HEK293 (cell line): ENCODE data around the gene MARK4.

ENCODE experiments used
- ATF2 ChIP-seq: fragments of 450-650 bp; formaldehyde crosslinking; IDR thresholded peaks from 2 replicates; pipeline ENCODE4 v1.5.1; 2016; ENCODE audit warnings: missing biosample characterization, missing genetic modification characterization, low read depth
- BCL11B ChIP-seq: fragments of 450-650 bp; formaldehyde crosslinking; IDR thresholded peaks from 2 replicates; pipeline ENCODE4 v1.5.1; 2016; ENCODE audit warnings: low read depth, missing biosample characterization, missing genetic modification characterization
- CTCF ChIP-seq: fragments of 450-650 bp; formaldehyde crosslinking; IDR thresholded peaks from 2 replicates; pipeline ENCODE4 v1.5.1; 2016; ENCODE audit warnings: missing biosample characterization, missing genetic modification characterization
- HOXA7 ChIP-seq: sonication (generic); formaldehyde crosslinking; IDR thresholded peaks from 2 replicates; pipeline ENCODE4 v1.8.1; 2022; ENCODE audit warnings: missing genetic modification reagents, borderline replicate concordance
- REPIN1 ChIP-seq: fragments of 450-650 bp; formaldehyde crosslinking; IDR thresholded peaks from 2 replicates; pipeline ENCODE4 v1.5.1; 2017; ENCODE audit warnings: missing biosample characterization, missing genetic modification characterization, low read depth
- SCRT2 ChIP-seq: fragments of 450-650 bp; formaldehyde crosslinking; IDR thresholded peaks from 2 replicates; pipeline ENCODE4 v1.5.1; 2016; ENCODE audit warnings: missing biosample characterization, missing genetic modification characterization
- ZBTB17 ChIP-seq: fragments of 450-650 bp; formaldehyde crosslinking; IDR thresholded peaks from 2 replicates; pipeline ENCODE4 v1.5.1; 2016; ENCODE audit warnings: missing biosample characterization, missing genetic modification characterization
- ZBTB21 ChIP-seq: fragments of 450-650 bp; formaldehyde crosslinking; IDR thresholded peaks from 2 replicates; pipeline ENCODE4 v1.5.1; 2017; ENCODE audit warnings: missing biosample characterization, missing genetic modification characterization
- ZNF280D ChIP-seq: fragments of 450-650 bp; formaldehyde crosslinking; IDR thresholded peaks from 2 replicates; pipeline ENCODE4 v1.5.1; 2016; ENCODE audit warnings: missing biosample characterization, missing genetic modification characterization
- ZNF645 ChIP-seq: fragments of 450-650 bp; formaldehyde crosslinking; IDR thresholded peaks from 2 replicates; pipeline ENCODE4; 2016; ENCODE audit warnings: missing biosample characterization, missing genetic modification characterization
- ZNF670 ChIP-seq: fragments of 450-650 bp; formaldehyde crosslinking; IDR thresholded peaks from 2 replicates; pipeline ENCODE4 v1.5.1; 2016; ENCODE audit warnings: missing biosample characterization, missing genetic modification characterization, low read depth
- ZNF76 ChIP-seq: fragments of 450-650 bp; formaldehyde crosslinking; IDR thresholded peaks from 2 replicates; pipeline ENCODE4; 2016; ENCODE audit warnings: low read depth, missing biosample characterization, missing genetic modification characterization, borderline replicate concordance

GRCh38 chr19:45222724-45223123 lies 28.3 kb upstream of the MARK4 start:
- TF ChIP-seq ZNF280D (no peak), CTCF (no peak), SCRT2 (no peak), ZNF670 (tag by site-specific recombination) (no peak), BCL11B (tag by site-specific recombination) (no peak), ZBTB21 (no peak), ZNF76 (no peak), REPIN1 (tag by site-specific recombination) (no peak), ATF2 (no peak), ZBTB17 (no peak), HOXA7 (no peak), ZNF645 (tag by site-specific recombination) (no peak)
